Ectodermal cell (in vitro differentiated cells): ENCODE measurements around the gene CEP57L1.
"Not testable (repeated sequence)": the region's sequence is repeated elsewhere in the genome, so short reads cannot be mapped to it uniquely, and the experiment has no call there.

Experiments
- H3K27ac ChIP-seq: 2 replicates; pipeline ENCODE4 v1.7.0; 2013; ENCODE audit warnings: mild to moderate bottlenecking, low read depth, low read length; ENCODE audit not compliant: insufficient read depth, poor library complexity, severe bottlenecking
- H3K27me3 ChIP-seq: 2 replicates; pipeline ENCODE4 v1.7.0; 2013; ENCODE audit warnings: mild to moderate bottlenecking, low read length; ENCODE audit not compliant: insufficient read depth, control insufficient read depth, poor library complexity, severe bottlenecking
- H3K36me3 ChIP-seq: one replicate; pipeline ENCODE4 v1.7.0; 2013; ENCODE audit warnings: low read length; ENCODE audit not compliant: control insufficient read depth, insufficient read depth
- H3K4me1 ChIP-seq: one replicate; pipeline ENCODE4 v1.7.0; 2013; ENCODE audit warnings: low read length; ENCODE audit not compliant: control insufficient read depth, insufficient read depth
- H3K4me3 ChIP-seq: 2 replicates; pipeline ENCODE4 v1.7.0; 2013; ENCODE audit warnings: low read depth, low read length, control low read depth; ENCODE audit not compliant: insufficient read depth
- H3K9me3 ChIP-seq: 2 replicates; pipeline ENCODE4 v1.7.0; 2013; ENCODE audit warnings: mild to moderate bottlenecking, low read length, moderate library complexity; ENCODE audit not compliant: control insufficient read depth
- WGBS, 2 experiments: methylation state at CpG; one replicate each; pipeline ENCODE4 v1.1.7; 2013; ENCODE audit warnings: missing lambda C conversion rate in 2 of 2; 5-methylcytosine and 5-hydroxymethylcytosine counted together

The CEP57L1 gene

DNA sequence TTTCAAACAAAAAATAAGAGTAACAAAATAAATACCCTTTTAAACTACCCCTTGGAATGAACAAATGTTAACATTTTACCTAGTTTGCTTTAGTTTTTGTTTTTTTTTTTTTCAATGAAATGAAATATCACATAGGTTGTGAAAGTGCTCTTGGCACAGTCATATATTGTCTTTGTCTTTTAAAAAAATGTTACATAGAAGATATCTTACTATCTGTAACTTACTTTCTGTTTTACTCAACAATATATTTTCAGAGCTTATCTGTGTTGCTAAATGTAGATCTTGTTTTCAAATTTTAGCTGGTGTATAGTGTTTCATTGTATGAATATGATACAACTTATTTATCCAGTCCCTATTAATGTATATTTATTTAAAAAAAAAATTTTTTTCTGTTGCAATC, 8.6 kb downstream of the CEP57L1 start:
- Histone ChIP-seq H3K9me3 (no peaks in the 10 kb centered on the region), H3K4me3 (no peak overlapping the region), H3K27me3 (no peaks in the 10 kb centered on the region), H3K27ac (no peak overlapping the region), H3K4me1 (no peaks in the 10 kb centered on the region), H3K36me3 (no peaks in the 10 kb centered on the region)

DNA sequence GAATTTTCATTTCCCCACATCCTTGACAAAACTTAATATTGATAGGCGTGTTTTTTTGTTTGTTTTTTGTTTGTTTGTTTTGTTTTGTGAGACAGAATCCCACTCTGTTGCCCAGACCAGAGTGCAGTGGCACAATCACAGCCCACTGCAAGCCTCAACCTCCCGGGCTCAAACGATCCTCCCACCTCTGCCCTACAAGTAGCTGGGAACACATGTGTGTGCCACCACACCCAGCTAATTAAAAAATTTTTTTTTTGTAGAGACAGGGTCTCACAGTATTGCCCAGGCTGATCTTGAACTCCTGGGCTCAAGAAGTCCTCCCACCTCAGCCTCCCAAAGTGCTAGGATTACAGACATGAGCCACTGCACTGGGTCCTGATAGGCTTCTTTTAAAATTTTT, 9.2 kb downstream of the CEP57L1 start:
- Histone ChIP-seq H3K4me3 (no peak overlapping the region), H3K36me3 (no peaks in the 10 kb centered on the region), H3K9me3 (no peaks in the 10 kb centered on the region), H3K27ac (no peak overlapping the region), H3K4me1 (no peaks in the 10 kb centered on the region), H3K27me3 (no peaks in the 10 kb centered on the region)
- 88 to 91% methylated on average over 2 to 3 of the region's 3 CpGs for WGBS, 2 experiments

DNA sequence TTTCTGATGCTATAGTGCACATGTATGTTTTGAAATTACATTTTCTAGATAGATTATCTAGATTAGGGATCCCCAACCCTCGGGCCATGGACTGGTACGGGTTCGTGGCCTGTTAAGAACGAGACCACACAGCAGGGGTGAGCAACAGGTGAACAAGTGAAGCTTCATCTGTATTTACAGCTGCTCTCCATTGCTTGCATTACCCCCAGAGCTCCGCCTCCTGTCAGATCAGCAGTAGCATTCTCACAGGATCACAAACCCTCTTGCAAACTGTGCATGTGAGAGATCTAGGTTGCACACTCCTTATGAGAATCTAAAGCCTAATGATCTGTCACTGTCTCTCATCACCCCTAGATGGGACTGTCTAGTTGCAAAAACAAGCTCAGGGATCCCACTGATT, 10.4 kb downstream of the CEP57L1 start:
- H3K4me1 ChIP-seq = no peaks in the 10 kb centered on the region
- H3K27me3 ChIP-seq = no peaks in the 10 kb centered on the region
- no peak overlapping the region for H3K27ac ChIP-seq
- H3K36me3 ChIP-seq = no peaks in the 10 kb centered on the region
- no peak overlapping the region for H3K4me3 ChIP-seq
- WGBS, 2 experiments = 90 to 94% methylated on average over 5 of the region's 5 CpGs
- H3K9me3 ChIP-seq = no peaks in the 10 kb centered on the region

DNA sequence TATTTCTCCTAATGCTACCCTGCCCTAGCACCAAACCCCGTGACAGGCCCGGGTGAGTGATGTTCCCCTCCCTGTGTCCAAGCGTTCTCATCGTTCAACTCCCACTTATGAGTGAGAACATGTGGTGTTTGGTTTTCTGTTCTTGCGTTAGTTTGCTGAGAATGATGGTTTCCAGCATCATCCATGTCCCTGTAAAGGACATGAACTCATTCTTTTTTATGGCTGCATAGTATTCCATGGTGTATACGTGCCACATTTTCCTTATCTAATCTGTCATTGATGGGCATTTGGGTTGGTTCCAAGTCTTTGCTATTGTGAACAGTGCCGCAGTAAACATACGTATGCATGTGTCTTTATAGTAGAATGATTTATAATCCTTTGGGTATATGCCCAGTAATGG, 14.4 kb downstream of the CEP57L1 start:
- not testable (repeated sequence) for H3K4me3 ChIP-seq, H3K9me3 ChIP-seq, H3K27me3 ChIP-seq, H3K36me3 ChIP-seq, H3K27ac ChIP-seq, H3K4me1 ChIP-seq
- WGBS, 2 experiments = 87 to 90% methylated on average over 6 to 8 of the region's 8 CpGs

DNA sequence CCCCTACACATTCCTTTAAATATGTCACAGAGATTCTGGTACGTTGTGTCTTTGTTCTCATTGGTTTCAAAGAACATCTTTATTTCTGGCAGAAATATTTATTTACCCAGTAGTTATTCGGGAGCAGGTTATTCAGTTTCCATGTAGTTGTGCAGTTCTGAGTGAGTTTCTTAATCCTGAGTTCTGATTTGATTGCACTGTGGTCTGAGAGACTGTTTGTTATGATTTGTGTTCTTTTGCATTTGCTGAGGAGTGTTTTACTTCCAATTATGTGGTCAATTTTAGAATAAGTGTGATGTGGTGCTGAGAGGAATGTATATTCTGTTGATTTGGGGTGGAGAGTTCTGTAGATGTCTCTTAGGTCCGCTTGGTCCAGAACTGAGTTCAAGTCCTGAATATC, 17.4 kb downstream of the CEP57L1 start:
- not testable (repeated sequence) for H3K36me3 ChIP-seq, H3K4me3 ChIP-seq, H3K27ac ChIP-seq, H3K9me3 ChIP-seq, H3K4me1 ChIP-seq, H3K27me3 ChIP-seq
- 90 to 94% methylated on average over 3 of the region's 3 CpGs for WGBS, 2 experiments

DNA sequence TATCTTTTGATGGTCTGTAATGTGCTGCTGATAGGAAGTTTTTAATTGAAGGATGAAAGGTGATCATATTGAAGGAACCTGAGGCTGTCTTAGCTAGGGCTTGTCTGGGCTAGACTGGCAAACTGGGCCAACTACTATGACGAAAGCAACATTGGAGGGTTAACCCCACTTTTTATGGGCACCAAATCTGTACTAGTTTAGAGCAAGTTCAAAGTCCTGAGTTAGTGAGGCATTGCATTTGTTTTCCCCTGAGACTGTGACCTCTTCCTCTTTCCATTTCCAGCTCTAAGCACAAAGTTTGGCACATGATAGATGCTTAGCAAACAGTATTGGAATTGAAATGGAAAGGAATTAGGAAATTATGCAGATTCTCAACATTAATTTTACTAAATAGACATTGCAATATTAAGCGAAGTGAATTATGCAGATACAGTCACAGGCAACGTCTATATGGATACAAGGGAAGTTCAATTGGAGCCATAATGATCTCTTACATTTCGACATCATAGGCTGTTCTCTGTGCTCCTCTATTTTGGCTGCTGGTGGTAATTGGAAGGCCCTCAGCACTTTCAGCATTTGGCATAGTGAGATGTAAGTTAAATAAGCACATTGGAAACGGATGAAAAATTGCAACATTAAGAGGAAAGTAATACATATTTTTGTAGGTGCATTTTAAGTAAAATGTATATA, 22.2 kb downstream of the CEP57L1 start:
- H3K36me3 ChIP-seq = no peaks in the 10 kb centered on the region
- H3K27me3 ChIP-seq = no peaks in the 10 kb centered on the region
- H3K27ac ChIP-seq = no peak overlapping the region
- H3K4me3 ChIP-seq = no peak overlapping the region
- no peaks in the 10 kb centered on the region for H3K9me3 ChIP-seq
- H3K4me1 ChIP-seq = no peaks in the 10 kb centered on the region
- 95 to 96% methylated on average over 5 of the region's 5 CpGs for WGBS, 2 experiments

DNA sequence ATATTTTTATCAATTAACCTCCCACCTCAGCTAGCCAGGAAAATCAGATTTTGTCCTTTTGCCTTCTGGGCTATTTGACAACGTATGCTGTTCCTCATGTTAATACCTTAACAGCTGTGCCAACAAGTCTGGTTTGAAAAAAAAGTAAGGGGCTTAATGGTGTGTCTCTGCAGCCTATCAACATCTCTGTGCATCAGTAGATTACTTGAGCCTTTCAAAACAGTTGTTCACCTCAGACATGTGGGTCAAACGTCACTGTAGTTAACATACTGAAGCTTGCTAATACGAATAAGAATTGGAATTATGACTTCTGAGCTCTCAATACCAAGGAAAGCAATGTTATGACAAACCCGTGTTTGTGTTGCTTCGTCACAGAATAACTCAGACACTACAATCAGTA, 23.0 kb downstream of the CEP57L1 start:
- WGBS, 2 experiments = 88 to 92% methylated on average over 5 of the region's 5 CpGs
- Histone ChIP-seq H3K9me3 (no peaks in the 10 kb centered on the region), H3K27ac (no peak overlapping the region), H3K36me3 (no peaks in the 10 kb centered on the region), H3K27me3 (no peaks in the 10 kb centered on the region), H3K4me1 (no peaks in the 10 kb centered on the region), H3K4me3 (no peak overlapping the region)

DNA sequence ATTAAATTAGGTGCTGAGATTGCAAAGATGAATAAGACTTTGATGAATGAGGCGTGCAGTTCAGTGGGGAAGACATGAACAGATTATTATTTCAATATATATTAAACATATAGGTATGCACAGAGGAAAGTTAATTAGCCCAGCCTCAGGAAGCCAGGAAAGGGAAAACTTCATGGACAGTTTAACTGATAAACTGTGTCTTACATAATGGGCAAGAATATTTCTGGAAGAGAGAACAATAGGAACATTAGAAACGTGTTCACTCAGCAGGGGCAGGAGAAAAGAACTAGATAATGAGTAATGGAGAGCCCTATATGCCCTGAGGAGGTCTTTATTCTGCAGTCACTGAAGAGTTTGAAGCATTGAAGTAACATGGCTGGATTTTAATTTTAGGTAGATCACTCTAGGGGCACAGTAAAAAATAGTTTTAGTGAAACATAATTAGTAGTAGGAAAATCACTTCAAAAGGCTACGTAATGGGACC, 23.6 kb downstream of the CEP57L1 start:
- Histone ChIP-seq H3K27me3 (no peaks in the 10 kb centered on the region), H3K4me1 (no peaks in the 10 kb centered on the region), H3K9me3 (no peaks in the 10 kb centered on the region), H3K4me3 (no peak overlapping the region), H3K27ac (no peak overlapping the region), H3K36me3 (no peaks in the 10 kb centered on the region)
- WGBS, 2 experiments = 81 to 92% methylated on average over 2 to 3 of the region's 3 CpGs

DNA sequence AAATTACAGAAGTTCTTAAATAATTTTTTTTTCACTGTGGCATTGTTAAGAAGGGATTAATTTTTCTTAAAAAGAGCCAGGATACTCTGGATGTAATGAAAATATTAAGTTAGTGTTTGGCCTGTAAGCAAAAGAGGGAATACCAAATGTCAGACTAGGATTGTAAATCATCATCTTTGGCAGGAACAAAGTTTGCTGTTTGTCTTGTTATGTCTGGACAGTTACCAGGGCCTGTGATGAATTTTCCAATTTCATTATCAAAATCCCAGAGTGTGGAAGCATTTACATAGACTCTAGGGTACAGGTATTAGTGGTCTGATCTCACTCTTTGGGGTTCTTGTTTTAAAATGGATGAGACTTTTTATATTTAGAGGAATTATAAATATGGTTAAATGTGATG, 26.1 kb downstream of the CEP57L1 start:
- Histone ChIP-seq H3K9me3 (no peaks in the 10 kb centered on the region), H3K27me3 (no peaks in the 10 kb centered on the region), H3K36me3 (no peaks in the 10 kb centered on the region), H3K4me1 (no peaks in the 10 kb centered on the region), H3K27ac (no peak overlapping the region), H3K4me3 (no peak overlapping the region)

DNA sequence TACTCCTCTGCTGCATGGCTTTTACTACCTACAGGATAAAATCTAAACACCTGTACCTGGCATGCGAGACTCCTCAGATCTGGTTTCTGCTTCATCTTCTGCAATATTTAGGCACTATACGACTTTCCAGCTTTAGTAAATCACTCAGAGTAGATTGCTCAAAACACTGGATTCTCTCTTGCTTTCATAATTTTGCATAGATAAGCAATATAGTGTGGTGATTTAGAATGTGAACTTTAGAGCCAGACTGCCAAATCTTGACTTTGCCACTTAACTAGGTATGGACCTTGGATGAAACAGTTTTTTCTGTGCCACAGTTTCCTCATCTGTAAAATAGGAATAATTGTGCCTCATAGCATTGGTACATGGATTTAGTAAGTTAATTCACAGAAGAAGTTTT, 28.9 kb downstream of the CEP57L1 start:
- Histone ChIP-seq H3K27me3 (no peaks in the 10 kb centered on the region), H3K4me1 (no peaks in the 10 kb centered on the region), H3K36me3 (no peaks in the 10 kb centered on the region), H3K4me3 (no peak overlapping the region), H3K9me3 (no peaks in the 10 kb centered on the region), H3K27ac (no peak overlapping the region)
- WGBS, 2 experiments = 93 to 98% methylated on average over 2 of the region's 2 CpGs

DNA sequence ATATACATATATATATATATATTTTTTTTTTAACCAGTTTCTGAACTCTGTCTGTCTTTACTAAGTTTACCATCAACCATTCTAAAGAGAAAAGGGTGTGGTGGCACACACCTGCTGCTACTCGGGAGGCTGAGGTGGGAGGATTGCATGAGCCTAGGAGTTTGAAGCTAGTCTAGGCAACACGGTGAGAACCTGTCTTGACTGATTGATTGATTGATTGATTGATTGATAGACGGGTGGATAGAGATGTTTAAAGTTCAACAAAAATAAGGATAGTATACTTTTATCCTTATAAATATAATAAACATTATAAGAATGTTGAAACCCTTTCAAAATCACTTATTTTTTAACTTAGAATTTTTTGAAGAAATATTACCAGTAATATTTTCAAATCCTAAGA, 30.2 kb downstream of the CEP57L1 start:
- Histone ChIP-seq H3K4me3 (no peak overlapping the region), H3K4me1 (no peaks in the 10 kb centered on the region), H3K36me3 (no peaks in the 10 kb centered on the region), H3K9me3 (no peaks in the 10 kb centered on the region), H3K27ac (no peak overlapping the region), H3K27me3 (no peaks in the 10 kb centered on the region)
- 89 to 92% methylated on average over 2 of the region's 3 CpGs for WGBS, 2 experiments
